ENCODE data around the gene FIGN. TPM values are rescaled to one million over a fixed set of nuclear protein-coding genes. Genes with fewer than 3 reads are reported as not detected.

Gene FIGN
- total and polyA plus RNA-seq, 2 of the 8 experiments (the other 6 are each of a cell fraction or from before 2014, with no cell fraction given), result 5.0 to 22.8 TPM

- Histone ChIP-seq H4K91ac (replicated peaks; ENCODE audit: insufficient read length, low read length) (no peak overlapping the region), H3K4ac (replicated peaks; ENCODE audit: insufficient read length, low read depth, low read length) (no peak overlapping the region), H4K5ac (ENCODE audit: insufficient read length, low read depth, low read length) (no peak overlapping the region), H3K9ac (replicated peaks in 1 of 4; ENCODE audit: extremely low read depth in 1 of 4, low read depth in 3 of 4, low read length in 3 of 4) (no peak overlapping the region), H3K9me3 (ENCODE audit: insufficient read depth in 2 of 2, low read depth in 1 of 2, low read length in 1 of 2) (no peaks in the 10 kb centered on the region), H3K23ac (ENCODE audit: insufficient read length) (no peak overlapping the region), H2BK20ac (ENCODE audit: low read length) (no peak overlapping the region), H3K14ac (ENCODE audit: insufficient read length) (no peak overlapping the region), H3K4me2 (ENCODE audit: insufficient read depth in 1 of 2, low read depth in 2 of 2, low read length in 2 of 2) (no peak overlapping the region), H3K4me3 (ENCODE audit: extremely low read depth in 1 of 4, insufficient read depth in 2 of 4, low read depth in 3 of 4, low read length in 4 of 4) (no peak overlapping the region), H3K27me3 (replicated peaks in 1 of 4; ENCODE audit: control insufficient read depth in 3 of 4, extremely low read depth in 1 of 4, insufficient read depth in 3 of 4, low read length in 3 of 4) (no peaks in the 10 kb centered on the region), H2BK15ac (ENCODE audit: low read length) (no peak overlapping the region), H3K18ac (ENCODE audit: extremely low read depth, low read length) (no peak overlapping the region), H3K79me2 (ENCODE audit: control insufficient read depth in 1 of 2, insufficient read depth in 2 of 2, low read length in 2 of 2) (no peaks in the 10 kb centered on the region), H3K36me3 (ENCODE audit: control insufficient read depth in 2 of 4, insufficient read depth in 4 of 4, low read length in 3 of 4) (no peaks in the 10 kb centered on the region), H3K27ac (ENCODE audit: low read depth, low read length) (no peak overlapping the region), H2BK120ac (replicated peaks; ENCODE audit: low read depth, low read length) (no peak overlapping the region), H3K56ac (replicated peaks; ENCODE audit: insufficient read length, low read depth, low read length) (no peak overlapping the region), H2AK5ac (ENCODE audit: low read depth, low read length) (no peak overlapping the region), H2BK12ac (ENCODE audit: low read depth, low read length) (no peak overlapping the region), H3K23me2 (ENCODE audit: low read depth, low read length) (no peaks in the 10 kb centered on the region), H3K4me1 (replicated peaks in 1 of 4; ENCODE audit: control insufficient read depth in 3 of 4, insufficient read depth in 4 of 4, low read length in 3 of 4) (no peaks in the 10 kb centered on the region), H4K20me1 (replicated peaks in 1 of 2; ENCODE audit: control insufficient read depth in 1 of 2, insufficient read depth in 2 of 2, low read length in 2 of 2) (no peaks in the 10 kb centered on the region), H3K79me1 (ENCODE audit: low read depth, low read length) (no peaks in the 10 kb centered on the region), H2BK5ac (ENCODE audit: low read depth, low read length) (no peak overlapping the region), H2AFZ (ENCODE audit: low read length) (no peak overlapping the region), H4K8ac (ENCODE audit: extremely low read depth, insufficient read depth, low read length) (no peak overlapping the region)
- POLR2A ChIA-PET (ENCODE audit: partially characterized antibody), result no interaction called here
- CTCF ChIA-PET (ENCODE audit: partially characterized antibody), result no interaction called here
- FAIRE-seq (no peak), DNase-seq (ENCODE audit: low read depth in 1 of 2, low spot score in 2 of 2) (no peak)
- no peak for TF ChIP-seq KDM1A (IDR thresholded peaks at IDR 0.05; ENCODE audit: borderline replicate concordance, low read length)
- no peak for TF ChIP-seq CHD2 (IDR thresholded peaks at IDR 0.05; ENCODE audit: low read length)
- TF ChIP-seq RBBP5 (IDR thresholded peaks at IDR 0.05; ENCODE audit: borderline replicate concordance, low read depth, low read length), result no peak
- no peak for TF ChIP-seq RAD21 (IDR thresholded peaks at IDR 0.05 in 1 of 2, conservative IDR thresholded peaks at IDR 0.05 in 1 of 2; ENCODE audit: low read depth in 2 of 2, low read length in 2 of 2)
- no peak for TF ChIP-seq POU5F1 (IDR thresholded peaks at IDR 0.05; ENCODE audit: low read depth, low read length)
- no peak for TF ChIP-seq ASH2L (IDR thresholded peaks at IDR 0.05; ENCODE audit: low read length)
These were observed 12.6 kb upstream of the FIGN start for GRCh38 chr2:163748420-163748819.

All from H1 (cell line).